ENCODE data around the gene GABRG3. TPM values are rescaled to one million over a fixed set of nuclear protein-coding genes. Genes with fewer than 3 reads are reported as not detected.

Gene GABRG3
- total RNA-seq, 1 experiment from 2014 or later: not detected

Other genes with a start within 250 kb of the GABRG3 start
- not detected in 2 replicates for gene GABRB3, start 198.1 kb upstream of the GABRG3 start, total RNA-seq (2014; rRNA removed; shearing (Covaris generic))
- gene GABRA5, start 104.1 kb upstream of the GABRG3 start, total RNA-seq (2014; rRNA removed; shearing (Covaris generic)): not detected in 2 replicates

All from SJSA1 (cell line).